Islet precursor cell (in vitro differentiated cells): ENCODE data around the gene GABRB2.
A peak's percentile ranks its signal among the peaks of the same experiment; 100 is the strongest.
"Not testable (repeated sequence)": the region's sequence is repeated elsewhere in the genome, so short reads cannot be mapped to it uniquely, and the experiment has no call there.

ENCODE experiments used
- DNase-seq: peaks from one replicate; pipeline ENCODE4 v3.0.0-alpha.2; 2018

Gene GABRB2

GRCh38 chr5:161546470-161547301, at the start of gene GABRB2:
Gene GABRB2, minus strand, starts transcription at chr5:161546725. Its CDS starts 82 bp downstream, at chr5:161546643.
- DNase-seq: peak; percentile 70

- no peak for DNase-seq
These were observed 39.3 kb upstream of the GABRB2 start for GRCh38 chr5:161585798-161586197.

- DNase-seq: no peak
These were observed 34.1 kb upstream of the GABRB2 start for GRCh38 chr5:161580621-161581020.

GRCh38 chr5:161572914-161573313, 26.4 kb upstream of the GABRB2 start:
- no peak for DNase-seq

- DNase-seq: no peak
These were observed 19.6 kb upstream of the GABRB2 start for GRCh38 chr5:161566081-161566480.

- no peak for DNase-seq
These were observed 15.9 kb upstream of the GABRB2 start for GRCh38 chr5:161562446-161562845.

GRCh38 chr5:161549106-161549505, 2.6 kb upstream of the GABRB2 start:
- peak; percentile 56 for DNase-seq

- DNase-seq: peak; percentile 67
These were observed 2.1 kb upstream of the GABRB2 start for GRCh38 chr5:161548487-161549094.

GRCh38 chr5:161547738-161548486, 1.4 kb upstream of the GABRB2 start:
- DNase-seq: peak; percentile 65

- DNase-seq: no peak
These were observed 847 bp upstream of the GABRB2 start for GRCh38 chr5:161547406-161547737.

GRCh38 chr5:161546095-161546469, 443 bp downstream of the GABRB2 start:
- DNase-seq: no peak

GRCh38 chr5:161545344-161546094, 1.0 kb downstream of the GABRB2 start:
- no peak for DNase-seq

GRCh38 chr5:161544350-161544765, 2.2 kb downstream of the GABRB2 start:
- DNase-seq: peak; percentile 74

- DNase-seq: no peak
These were observed 7.5 kb downstream of the GABRB2 start for GRCh38 chr5:161539016-161539415.

GRCh38 chr5:161535762-161536161, 10.8 kb downstream of the GABRB2 start:
- DNase-seq: peak; percentile 57

- no peak for DNase-seq
These were observed 15.8 kb downstream of the GABRB2 start for GRCh38 chr5:161530700-161531099.

- no peak for DNase-seq
These were observed 32.6 kb downstream of the GABRB2 start for GRCh38 chr5:161513942-161514341.

- no peak for DNase-seq
These were observed 38.9 kb downstream of the GABRB2 start for GRCh38 chr5:161507591-161507990.

- DNase-seq: not testable (repeated sequence)
These were observed 41.4 kb downstream of the GABRB2 start for GRCh38 chr5:161505160-161505559.

GRCh38 chr5:161498531-161498930, 48.0 kb downstream of the GABRB2 start:
- no peak for DNase-seq

GRCh38 chr5:161483721-161484120, 62.8 kb downstream of the GABRB2 start:
- no peak for DNase-seq

GRCh38 chr5:161481922-161482321, 64.6 kb downstream of the GABRB2 start:
- no peak for DNase-seq
